GM10847 (cell line): ENCODE data around the gene ASPHD1.

ENCODE experiments used
- POLR2A ChIP-seq: IDR thresholded peaks from 2 replicates; pipeline ENCODE4 v1.6.1; 2011; ENCODE audit not compliant: insufficient read length; ENCODE audit errors: extremely low read depth

The ASPHD1 gene

DNA sequence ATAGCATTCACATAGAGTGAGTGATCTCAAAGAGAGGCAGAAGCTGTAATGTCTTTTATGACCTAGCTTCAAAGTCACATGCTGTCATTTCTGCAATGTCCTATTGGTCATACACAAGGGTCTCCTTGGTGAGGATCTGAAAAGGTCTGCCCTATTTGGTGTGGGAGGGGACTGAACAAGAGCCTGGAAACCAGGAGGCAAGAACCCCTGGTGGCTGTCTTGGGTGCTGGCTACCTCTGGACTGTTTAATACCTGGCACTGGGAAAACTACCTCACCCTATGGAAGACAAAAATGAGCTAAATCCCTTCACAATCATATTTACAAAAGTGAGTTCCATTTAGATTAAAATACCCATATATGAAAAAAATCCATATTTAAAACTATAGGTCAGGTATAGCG lies 16.7 kb downstream of the ASPHD1 start:
- TF ChIP-seq POLR2A: no peak

DNA sequence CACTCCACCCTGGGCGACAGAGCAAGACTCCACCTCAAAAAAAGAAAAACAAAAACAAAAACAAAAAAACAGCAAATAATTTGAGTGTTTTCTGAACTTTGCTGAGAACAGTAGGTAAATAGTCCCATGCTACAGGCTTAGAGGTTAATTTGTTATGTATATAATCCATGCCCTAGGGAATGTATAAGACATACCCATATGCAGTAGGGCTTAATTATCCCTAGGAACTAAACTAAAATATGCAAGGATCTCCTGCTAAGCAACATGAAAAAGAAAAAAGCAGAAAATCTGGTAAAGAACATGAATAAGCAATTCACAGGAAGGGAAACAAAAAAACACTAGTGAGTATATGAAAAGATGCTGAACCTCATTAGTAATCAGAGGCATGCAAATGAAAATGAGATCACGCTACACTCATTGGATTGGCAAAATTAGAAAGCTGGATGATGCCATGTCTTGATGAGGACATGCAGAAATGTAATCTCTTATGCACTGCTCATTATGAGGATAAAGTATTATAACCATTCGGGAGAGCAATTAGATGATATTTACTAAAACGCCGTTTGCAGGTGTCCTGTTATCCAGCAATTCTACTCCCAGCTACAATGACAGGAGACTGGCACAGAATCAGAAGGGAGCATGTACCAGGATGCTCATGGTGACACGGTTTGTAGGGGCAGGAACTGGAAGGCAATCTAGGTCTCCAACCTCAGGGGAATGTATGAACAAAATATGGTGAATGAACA lies 20.2 kb downstream of the ASPHD1 start:
- TF ChIP-seq POLR2A: no peak

DNA sequence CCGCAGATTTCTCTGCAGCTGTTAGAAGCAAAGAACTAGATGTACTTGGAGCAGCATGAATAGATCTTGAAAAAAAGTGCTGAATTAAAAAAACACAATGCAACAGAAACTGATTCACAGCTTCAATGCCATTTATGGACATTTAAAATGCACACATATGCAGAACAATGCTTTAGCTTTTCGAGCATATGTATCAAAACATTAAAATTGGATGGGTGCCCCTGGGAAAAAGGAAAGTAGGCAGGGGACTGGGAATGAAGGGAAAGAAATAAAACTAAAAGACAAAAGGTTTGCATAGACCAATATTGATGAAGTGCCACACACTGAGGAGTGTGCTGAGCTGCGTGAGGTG lies 20.7 kb downstream of the ASPHD1 start:
- no peak for TF ChIP-seq POLR2A

DNA sequence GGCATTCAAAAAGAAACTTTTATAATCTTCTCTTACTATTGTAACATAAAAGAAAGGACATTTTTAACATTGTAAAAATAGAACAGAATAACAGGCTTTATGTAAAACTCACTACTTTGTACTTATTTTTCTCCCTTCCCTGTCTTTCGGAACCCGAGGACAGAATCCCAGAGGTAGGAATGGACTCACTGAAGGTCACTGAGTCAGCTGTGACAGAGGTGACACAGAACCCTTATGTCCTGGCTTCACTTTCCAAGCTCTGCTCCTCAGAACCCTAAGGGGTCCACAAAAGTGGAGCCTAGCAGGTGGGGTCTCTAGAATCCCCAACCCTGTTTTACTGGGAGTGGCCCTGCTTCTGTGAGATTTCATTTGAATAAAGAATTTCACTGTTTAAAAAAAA lies 22.0 kb downstream of the ASPHD1 start:
- no peak for TF ChIP-seq POLR2A

DNA sequence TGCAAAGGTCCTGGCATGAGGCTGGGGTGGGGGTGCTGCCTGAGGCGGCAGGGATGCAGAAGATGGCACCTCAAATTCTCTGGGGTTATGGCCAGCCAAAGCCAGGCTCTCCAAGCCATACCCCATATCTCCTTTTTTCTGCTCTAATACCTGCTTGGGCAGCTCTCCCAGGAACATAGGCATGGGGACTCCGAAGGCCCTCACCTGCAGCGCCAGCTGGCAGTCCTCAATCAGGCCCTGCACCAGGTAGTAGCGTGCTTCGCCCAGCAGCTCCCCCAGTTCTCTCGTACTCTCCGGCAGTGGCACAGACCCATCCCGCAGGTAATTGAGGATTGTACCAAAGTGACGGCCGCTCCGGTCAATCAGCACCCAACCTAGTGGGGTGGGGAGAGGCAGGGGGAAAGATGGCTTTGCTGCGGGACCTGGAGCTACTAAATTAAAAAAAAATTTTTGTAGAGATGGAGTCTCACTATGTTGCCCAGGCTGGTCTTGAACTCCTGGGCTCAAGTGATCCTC lies 22.8 kb downstream of the ASPHD1 start:
- TF ChIP-seq POLR2A: no peak

DNA sequence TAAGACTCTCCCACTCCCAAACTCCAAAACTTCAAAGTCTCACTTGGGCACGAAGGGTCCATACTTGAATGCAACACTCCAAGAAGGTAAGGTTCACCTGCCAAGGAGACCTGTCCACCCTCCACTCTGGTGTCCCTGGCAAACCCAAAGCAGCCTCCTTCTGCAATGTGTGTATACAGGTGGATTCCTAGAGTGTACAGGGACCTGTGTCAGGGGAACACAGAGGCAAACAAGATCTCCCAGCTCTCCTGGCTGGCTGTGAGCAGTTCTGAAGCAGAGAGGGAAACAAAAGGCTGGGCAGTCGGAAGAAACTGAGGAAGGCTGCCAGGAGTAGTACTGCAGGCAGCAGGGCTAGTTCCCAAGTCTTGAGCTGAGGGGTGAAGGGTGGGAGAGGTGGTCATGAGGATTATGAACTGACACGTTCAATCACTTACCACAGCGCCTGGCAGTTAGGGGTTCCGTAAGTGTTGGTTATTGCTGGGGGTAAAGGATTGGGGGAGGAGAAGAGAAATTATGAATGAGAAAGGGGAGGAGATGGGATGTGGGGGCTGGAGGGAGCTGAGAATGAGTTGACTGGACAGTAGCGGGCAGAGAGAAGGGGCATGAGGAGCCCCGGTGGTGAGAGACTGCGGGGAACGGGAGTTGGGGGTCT lies 24.9 kb downstream of the ASPHD1 start:
- no peak for TF ChIP-seq POLR2A

DNA sequence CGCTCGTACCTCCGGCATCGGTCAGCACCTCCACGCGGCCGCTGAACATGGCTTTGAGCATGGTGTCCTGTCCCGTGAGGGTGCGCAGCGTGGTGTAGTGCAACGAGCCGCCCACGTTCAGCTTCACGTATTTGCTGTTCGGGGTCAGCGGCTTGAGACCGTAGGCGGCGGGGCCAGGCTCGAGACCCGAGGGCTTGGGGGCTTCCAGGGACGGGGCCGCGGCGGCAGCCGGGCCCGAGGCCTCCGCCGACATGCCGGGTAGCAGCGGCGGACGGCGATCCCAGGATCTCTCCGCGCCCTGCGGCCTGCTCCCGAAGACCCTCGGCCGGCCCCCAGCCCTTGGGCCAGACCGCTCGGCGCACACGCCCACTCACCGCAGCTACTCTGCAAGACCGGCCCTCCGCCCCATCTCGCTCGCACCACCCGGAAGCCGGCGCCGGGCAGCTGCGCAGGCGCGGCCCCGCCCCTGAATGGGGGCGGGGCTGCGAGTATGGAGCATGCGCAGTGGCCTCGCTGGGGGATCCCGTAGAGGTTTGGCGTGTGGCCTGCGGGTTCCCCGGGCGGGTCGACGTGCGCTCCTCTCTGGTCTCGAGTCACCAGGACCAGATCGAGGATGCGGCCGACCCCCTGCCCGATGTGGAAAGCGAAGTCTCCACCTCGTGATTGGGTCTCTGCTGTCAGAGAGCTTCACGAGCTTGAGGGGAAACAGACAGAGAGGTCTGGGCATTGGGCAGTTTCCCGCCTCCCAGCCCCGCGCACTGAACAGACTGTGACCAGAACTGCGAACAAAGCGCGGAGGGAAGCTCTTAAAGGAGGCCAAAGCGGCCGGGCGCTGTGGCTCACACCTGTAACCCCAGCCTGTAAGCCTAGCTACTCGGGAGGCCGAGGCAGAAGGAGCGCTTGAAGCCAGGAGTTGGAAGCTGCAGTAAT lies 25.8 kb downstream of the ASPHD1 start, which contains the start of gene KCTD13:
TSS of gene KCTD13 (minus strand) at position 446 of the 930 bp plus-strand sequence. CDS start at position 253, 193 bp downstream.
- TF ChIP-seq POLR2A: peak; percentile 89

DNA sequence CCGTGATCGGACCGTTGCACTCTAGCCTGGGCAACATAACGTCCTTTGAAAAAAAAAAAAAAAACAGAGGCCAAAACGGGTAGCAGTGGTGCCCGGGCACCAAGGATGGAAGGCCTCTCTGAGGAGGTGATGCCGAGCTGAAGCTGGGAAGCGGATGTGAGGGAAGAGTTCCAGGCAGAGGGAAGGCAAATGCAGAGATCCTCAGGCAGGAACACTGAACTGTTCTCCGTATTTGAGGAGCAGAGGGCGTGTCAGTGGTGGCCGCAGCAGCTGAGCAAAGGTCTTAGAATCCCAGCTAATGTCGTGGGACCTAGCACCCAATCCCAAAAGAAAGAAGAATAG lies 26.4 kb downstream of the ASPHD1 start:
- TF ChIP-seq POLR2A: no peak

DNA sequence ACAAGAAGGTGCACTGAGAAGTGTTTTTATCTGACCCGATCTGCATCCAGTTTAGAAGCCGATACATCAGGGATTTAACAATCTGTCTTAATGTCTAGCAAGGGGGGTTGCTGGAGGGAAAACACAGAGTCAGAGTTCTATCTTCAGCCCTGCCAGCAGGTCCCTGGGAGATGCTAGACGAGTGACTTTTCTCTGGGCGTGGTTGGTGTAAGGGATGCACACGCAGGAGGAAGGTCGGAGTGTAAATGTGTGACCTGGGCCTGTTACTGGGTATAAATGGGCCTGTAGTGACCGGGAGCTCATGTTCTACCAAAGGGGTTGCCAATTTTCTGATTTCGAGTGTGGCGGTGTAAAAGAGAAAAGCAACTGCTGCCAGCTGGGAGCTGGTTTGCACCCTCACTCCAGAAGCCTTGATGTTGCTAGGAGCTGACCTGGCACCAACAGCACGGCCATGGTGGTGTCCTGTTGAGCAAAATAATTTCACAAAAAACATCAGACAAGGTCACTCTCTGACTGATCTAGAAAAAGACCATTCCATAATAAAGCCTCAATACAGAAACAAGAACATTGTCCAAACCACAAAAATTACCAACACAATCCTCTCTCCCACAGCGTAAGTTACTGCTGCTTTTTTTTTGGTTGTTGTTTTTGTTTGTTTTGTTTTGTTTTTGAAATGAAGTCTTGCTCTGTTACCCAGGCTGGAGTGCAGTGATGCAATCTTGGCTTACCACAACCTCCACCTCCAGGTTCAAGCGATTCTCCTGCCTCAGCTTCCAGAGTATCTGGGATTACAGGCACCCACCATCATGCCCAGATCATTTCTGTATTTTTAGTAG lies 27.0 kb downstream of the ASPHD1 start:
- TF ChIP-seq POLR2A: no peak

DNA sequence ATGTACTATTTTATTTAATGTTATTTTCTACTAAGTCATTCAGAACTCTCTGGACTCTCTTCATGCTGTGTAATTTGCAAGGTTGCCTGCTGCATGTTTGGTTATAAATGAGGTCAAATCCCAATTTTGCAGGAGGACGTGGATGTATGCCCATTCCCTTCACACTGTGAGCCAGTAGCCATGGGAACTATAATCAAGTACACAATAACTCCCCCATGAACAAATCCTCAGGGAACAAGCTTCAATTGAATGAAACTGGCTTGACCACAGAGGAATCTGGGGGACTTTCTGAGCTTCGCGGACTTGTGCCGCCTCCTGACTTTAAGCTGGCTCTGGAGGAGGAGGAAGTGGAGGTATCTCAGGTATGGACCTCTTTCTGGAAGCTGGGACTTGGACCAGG lies 40.4 kb downstream of the ASPHD1 start:
- TF ChIP-seq POLR2A: no peak

DNA sequence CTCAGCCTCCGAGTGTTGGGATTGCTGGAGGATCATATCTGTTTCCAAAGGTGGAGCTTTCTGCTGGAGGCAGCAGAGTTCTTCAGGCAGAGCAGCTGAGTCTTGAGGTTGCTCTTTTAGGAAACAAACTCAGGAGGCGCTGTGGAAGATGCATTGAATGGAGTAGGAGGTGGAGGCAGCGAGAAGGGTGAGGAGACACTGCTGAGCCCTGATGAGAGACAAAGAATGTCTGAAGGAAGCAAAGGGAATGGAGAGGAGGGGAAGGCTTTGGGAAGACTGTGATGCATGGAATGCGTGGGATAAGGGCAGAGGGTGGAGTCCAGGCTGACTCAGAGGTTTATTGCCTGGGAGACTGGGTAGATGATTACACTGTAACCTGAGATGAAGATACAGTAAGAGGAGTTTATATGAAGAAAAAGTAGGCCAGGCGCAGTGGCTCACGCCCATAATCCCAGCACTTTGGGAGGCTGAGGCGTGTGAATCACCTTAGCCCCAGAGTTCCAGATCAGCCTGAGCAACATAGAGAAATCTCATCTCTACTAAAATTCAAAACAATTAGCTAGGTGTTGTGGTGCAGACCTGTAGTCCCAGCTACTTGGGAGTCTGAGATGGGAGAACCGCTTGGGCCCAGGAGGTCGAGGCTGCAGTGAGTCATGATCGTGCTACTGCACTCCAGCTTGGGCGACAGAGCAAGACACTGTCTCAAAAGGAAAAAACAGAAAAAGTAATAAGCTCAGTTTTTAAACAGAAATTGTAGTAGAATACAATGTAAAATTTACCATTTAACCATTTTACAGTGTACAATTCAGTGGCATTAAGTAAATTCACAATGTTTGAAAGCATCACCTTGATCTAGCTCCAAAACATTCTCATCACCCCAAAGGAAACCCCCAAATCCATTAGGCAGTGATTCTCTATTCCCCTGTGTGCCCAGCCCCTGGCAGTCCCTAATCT lies 43.8 kb downstream of the ASPHD1 start:
- TF ChIP-seq POLR2A: no peak

DNA sequence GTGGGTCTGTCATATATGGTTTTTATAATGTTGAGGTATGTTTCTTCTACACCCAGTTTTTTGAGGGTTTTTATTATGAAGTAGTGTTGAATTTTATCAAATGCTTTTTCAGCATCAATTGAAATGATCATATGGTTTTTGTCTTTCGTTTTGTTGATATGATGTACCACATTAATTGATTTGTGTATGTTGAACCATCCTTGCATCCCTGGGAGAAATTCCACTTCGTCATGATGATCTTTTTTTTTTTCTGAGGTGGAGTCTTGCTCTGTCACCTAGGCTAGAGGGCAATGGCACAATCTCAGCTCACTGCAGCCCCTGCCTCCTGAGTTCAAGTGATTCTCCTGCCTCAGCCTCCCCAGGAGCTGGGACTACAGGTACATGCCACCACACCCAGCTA lies 47.6 kb downstream of the ASPHD1 start:
- TF ChIP-seq POLR2A: no peak

DNA sequence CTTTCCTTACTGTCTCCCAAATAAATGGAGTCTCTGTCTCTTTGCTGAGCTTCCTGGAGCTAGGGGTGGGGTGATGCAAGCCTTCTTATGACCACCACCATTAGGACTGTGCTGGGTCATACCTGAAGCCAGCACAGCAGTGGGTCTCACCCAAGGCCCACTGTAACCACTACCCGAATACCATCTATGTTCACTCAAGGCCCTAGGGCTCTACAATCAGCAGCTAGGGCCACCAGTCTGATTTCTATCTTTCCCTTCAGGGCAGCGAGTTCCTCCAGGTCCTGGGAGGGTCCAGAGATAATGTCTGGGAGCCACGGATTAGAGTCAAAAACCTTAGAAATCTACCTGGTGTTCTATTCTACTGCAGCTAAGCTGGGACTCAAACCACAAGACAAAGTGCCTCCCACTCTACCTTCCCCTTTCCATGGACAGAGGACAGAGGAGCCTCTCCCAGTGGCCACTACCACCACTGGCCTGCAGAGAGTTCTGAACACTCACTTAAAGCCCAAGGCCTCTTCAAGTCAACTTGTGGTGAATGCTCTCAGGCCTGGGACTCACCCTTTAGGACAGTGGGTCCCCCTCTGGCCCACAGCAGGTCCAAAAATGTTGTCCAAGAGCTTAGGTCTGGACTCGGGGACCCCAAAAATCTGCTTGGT lies 50.6 kb downstream of the ASPHD1 start:
- TF ChIP-seq POLR2A: no peak

DNA sequence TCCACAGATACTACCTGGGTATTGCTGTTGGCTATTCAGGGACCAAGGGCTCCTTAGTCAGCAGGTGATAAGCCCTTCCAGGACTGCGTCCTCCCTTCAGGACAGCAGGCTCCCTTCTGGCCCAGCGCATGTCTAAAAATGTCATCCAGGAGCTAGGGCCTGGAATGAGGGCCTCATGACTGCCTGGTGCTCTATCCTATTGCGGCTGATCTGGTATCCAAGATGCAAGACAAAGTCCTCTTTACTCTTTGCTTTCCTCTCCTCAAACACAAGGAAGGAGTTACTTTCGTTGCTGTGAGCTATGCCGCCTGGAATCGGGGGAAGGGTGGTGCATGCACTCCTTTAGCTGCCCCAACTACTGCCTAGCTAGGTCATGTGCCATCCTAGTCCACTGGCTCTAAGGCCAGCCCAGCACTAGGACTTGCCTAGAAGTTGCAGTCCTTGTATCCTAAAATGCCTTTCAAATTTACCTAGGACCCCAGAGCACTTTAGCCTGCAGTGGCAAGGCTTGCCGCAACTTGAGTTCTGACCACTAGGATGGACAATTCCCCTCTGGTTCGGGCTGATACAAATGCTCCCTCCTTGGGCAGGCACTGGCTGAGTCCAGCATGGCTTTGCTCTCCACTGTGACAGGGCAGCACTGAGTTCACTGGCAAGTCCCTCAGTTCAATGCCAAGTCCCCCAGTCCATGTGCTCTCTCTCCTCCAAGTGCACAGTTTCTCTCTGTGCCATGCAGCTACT lies 51.5 kb downstream of the ASPHD1 start:
- TF ChIP-seq POLR2A: no peak
